SK-N-MC (cell line): Measurements from ENCODE around the gene DLD.

Experiments used
- EZH2 ChIP-seq: fragments of 200-600 bp; sonication (generic); IDR thresholded peaks from one replicate; pipeline ENCODE4 v1.6.1; 2017; ENCODE audit warnings: antibody characterized with exemption
- POLR2AphosphoS5 ChIP-seq: IDR thresholded peaks from 2 replicates; pipeline ENCODE4 v1.6.1; 2012; ENCODE audit warnings: mild to moderate bottlenecking, low read depth, low read length, borderline replicate concordance

- TF ChIP-seq EZH2 (no peak), POLR2AphosphoS5 (no peak)
Observed at GRCh38 chr7:107938456-107939250, 47.7 kb downstream of the DLD start.
